ENCODE data around the gene VTI1B. TPM values are rescaled to one million over a fixed set of nuclear protein-coding genes. Genes with fewer than 3 reads are reported as not detected.
"Not testable (repeated sequence)": the region's sequence is repeated elsewhere in the genome, so short reads cannot be mapped to it uniquely, and the experiment has no call there.

Gene VTI1B
- total and polyA plus RNA-seq, 2 experiments from 2014 or later, result 44.7 to 96.1 TPM

- H3K4me3 Mint-ChIP-seq; H3F3A ChIP-seq (replicated peaks; ENCODE audit: low read depth); H3K36me3 Mint-ChIP-seq (ENCODE audit: low read depth); H4K20me1 ChIP-seq (replicated peaks; ENCODE audit: insufficient read depth); H2AFZ ChIP-seq; H3K27ac Mint-ChIP-seq; H3K27me3 Mint-ChIP-seq (ENCODE audit: insufficient read depth, low read depth, poor library complexity); H3K79me2 ChIP-seq (replicated peaks; ENCODE audit: insufficient read depth); H3K4me1 Mint-ChIP-seq; DNase-seq (ENCODE audit: low spot score); H3K27ac ChIP-seq (ENCODE audit: low read depth); ATAC-seq; H3K4me3 ChIP-seq; H3K36me3 ChIP-seq (ENCODE audit: insufficient read depth); H3K9me2 ChIP-seq (ENCODE audit: insufficient read depth); H3K4me2 ChIP-seq; H3K27me3 ChIP-seq (ENCODE audit: insufficient read depth); H3K4me1 ChIP-seq (ENCODE audit: insufficient read depth): not testable (repeated sequence)
- H3K9me3 Mint-ChIP-seq, result peaks cover 53% of the 10 kb centered on the region
These were observed 34.9 kb upstream of the VTI1B start for GRCh38 chr14:67709346-67709745.

- H4K20me1 ChIP-seq (replicated peaks; ENCODE audit: insufficient read depth), result no peaks in the 10 kb centered on the region
- no peak overlapping the region for H3K27ac Mint-ChIP-seq
- H3K27ac ChIP-seq (ENCODE audit: low read depth), result no peak overlapping the region
- no peak overlapping the region for H3K4me2 ChIP-seq
- peaks cover 4% of the 10 kb centered on the region; the same call in 2 of the 3 replicates for H3K36me3 Mint-ChIP-seq (ENCODE audit: low read depth)
- H2AFZ ChIP-seq, result no peak overlapping the region
- DNase-seq (ENCODE audit: low spot score), result no peak
- ATAC-seq, result no peak
- H3K79me2 ChIP-seq (replicated peaks; ENCODE audit: insufficient read depth), result no peaks in the 10 kb centered on the region
- no peak overlapping the region for H3K4me3 Mint-ChIP-seq
- no peak overlapping the region for H3K4me3 ChIP-seq
- peaks cover 29% of the 10 kb centered on the region for H3K9me3 Mint-ChIP-seq
- H3K4me1 ChIP-seq (ENCODE audit: insufficient read depth), result no peaks in the 10 kb centered on the region; the same call in 1 of the 2 replicates
- H3K4me1 Mint-ChIP-seq, result no peaks in the 10 kb centered on the region
- H3F3A ChIP-seq (replicated peaks; ENCODE audit: low read depth), result no peaks in the 10 kb centered on the region
- H3K36me3 ChIP-seq (ENCODE audit: insufficient read depth), result no peaks in the 10 kb centered on the region
- H3K27me3 Mint-ChIP-seq (ENCODE audit: insufficient read depth, low read depth, poor library complexity), result peaks cover 6% of the 10 kb centered on the region
- no peaks in the 10 kb centered on the region for H3K9me2 ChIP-seq (ENCODE audit: insufficient read depth)
- H3K27me3 ChIP-seq (ENCODE audit: insufficient read depth), result no peaks in the 10 kb centered on the region
- TF ChIP-seq ZNF331 (CRISPR knock-in tag; IDR thresholded peaks at IDR 0.05; ENCODE audit: low read depth), result no peak
- no peak for TF ChIP-seq ETS1 (IDR thresholded peaks at IDR 0.05)
- TF ChIP-seq REST (IDR thresholded peaks at IDR 0.05; ENCODE audit: unreplicated experiment), result no peak
- no peak for TF ChIP-seq ZNF462 (CRISPR knock-in tag; IDR thresholded peaks at IDR 0.05)
- TF ChIP-seq POLR2AphosphoS5 (IDR thresholded peaks at IDR 0.05; ENCODE audit: low read depth), result no peak
- no peak for TF ChIP-seq NANOG (IDR thresholded peaks at IDR 0.05; ENCODE audit: borderline replicate concordance)
- TF ChIP-seq STAT1 (IDR thresholded peaks at IDR 0.05; ENCODE audit: unreplicated experiment), result no peak
- no peak for TF ChIP-seq JUNB (IDR thresholded peaks at IDR 0.05; ENCODE audit: unreplicated experiment)
These were observed 30.8 kb upstream of the VTI1B start for GRCh38 chr14:67705211-67705610.
